Measurements from ENCODE around the gene CCNL2. TPM values are rescaled to one million over a fixed set of nuclear protein-coding genes. Genes with fewer than 3 reads are reported as not detected.

CCNL2 gene
- total and polyA plus RNA-seq, 2 of the 13 experiments (the other 11 are each of a cell fraction or from before 2014, with no cell fraction given), result 105 to 340 TPM

DNA sequence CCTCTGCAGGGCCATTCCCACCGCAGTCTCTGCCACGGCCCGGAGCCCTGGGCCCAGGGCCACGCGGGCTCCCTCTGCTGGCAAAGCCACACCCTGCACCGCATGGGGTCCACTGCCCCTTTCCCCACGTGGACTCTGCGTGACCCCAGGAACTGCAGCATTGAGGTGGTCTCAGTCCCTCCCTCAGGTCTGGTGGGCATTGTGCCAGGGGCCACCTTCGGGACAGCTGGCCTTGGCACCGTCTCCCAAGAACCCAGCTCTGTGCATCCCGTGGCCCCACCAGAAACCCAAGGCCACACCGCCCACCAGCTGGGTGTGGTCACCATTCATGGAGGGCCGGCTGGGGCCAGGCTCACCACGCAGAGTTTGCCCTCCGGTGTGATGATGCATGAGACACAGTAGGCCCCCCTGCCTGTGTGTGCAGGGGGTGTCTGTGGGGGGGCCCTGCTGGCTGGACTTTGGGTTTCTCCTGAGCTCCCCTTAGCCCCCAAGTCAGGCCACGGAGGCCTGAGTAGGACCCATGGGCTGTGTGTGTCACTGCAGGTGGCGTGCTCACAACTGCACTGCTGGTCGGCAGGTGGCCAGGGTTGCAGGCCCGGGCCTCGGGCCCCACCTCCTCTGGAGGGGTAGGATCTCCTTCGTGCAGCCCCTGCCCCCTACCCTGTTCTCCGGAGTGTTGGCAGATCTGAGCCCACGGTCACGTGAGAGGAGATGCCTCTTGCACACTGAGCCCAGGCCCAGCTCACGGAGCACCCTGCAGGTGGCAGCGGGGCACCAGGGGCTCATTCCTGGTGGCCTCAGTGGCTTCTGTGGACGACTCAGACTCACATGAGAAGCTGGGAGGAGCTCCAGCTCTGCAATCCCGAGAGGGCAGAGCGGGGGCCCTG is 42.1 kb upstream of the CCNL2 start (continued):
- TF ChIP-seq BCL6 (CRISPR knock-in tag; IDR thresholded peaks at IDR 0.05) (peak; percentile 59), BCLAF1 (IDR thresholded peaks at IDR 0.05) (no peak), NR0B2 (CRISPR knock-in tag; IDR thresholded peaks at IDR 0.05) (no peak), ZNF816 (CRISPR knock-in tag; IDR thresholded peaks at IDR 0.05; ENCODE audit: borderline replicate concordance) (no peak), THAP11 (CRISPR knock-in tag; IDR thresholded peaks at IDR 0.05) (peak; percentile 60; the same call in 1 of the 2 replicates), ZNF558 (CRISPR knock-in tag; IDR thresholded peaks at IDR 0.05; ENCODE audit: borderline replicate concordance) (peak; percentile 32; the same call in 1 of the 2 replicates), ZNF251 (CRISPR knock-in tag; IDR thresholded peaks at IDR 0.05) (0 out of 2 replicates have a peak, but pooled peaks have one; percentile 75), ZEB1 (IDR thresholded peaks at IDR 0.05; ENCODE audit: insufficient replicate concordance, low read depth) (no peak), MXD4 (CRISPR knock-in tag; IDR thresholded peaks at IDR 0.05) (peak; percentile 32; the same call in 1 of the 2 replicates), ZNF709 (CRISPR knock-in tag; IDR thresholded peaks at IDR 0.05) (0 out of 2 replicates have a peak, but pooled peaks have one; percentile 22), GATAD2A (CRISPR knock-in tag; IDR thresholded peaks at IDR 0.05) (peak; percentile 81), CSRNP2 (CRISPR knock-in tag; conservative IDR thresholded peaks at IDR 0.05; ENCODE audit: low read depth) (no peak), CREBL2 (CRISPR knock-in tag; IDR thresholded peaks at IDR 0.05; ENCODE audit: borderline replicate concordance) (no peak), MED8 (CRISPR knock-in tag; IDR thresholded peaks at IDR 0.05; ENCODE audit: insufficient replicate concordance) (no peak), FLYWCH1 (CRISPR knock-in tag; IDR thresholded peaks at IDR 0.05) (no peak), SP140L (CRISPR knock-in tag; IDR thresholded peaks at IDR 0.05; ENCODE audit: borderline replicate concordance) (no peak), PRPF4 (IDR thresholded peaks at IDR 0.05; ENCODE audit: low read depth, low read length, poor library complexity, severe bottlenecking) (no peak), KDM6A (CRISPR knock-in tag; IDR thresholded peaks at IDR 0.05; ENCODE audit: low read depth) (no peak), ZNF367 (CRISPR knock-in tag; IDR thresholded peaks at IDR 0.05; ENCODE audit: borderline replicate concordance) (no peak; the same call in 1 of the 2 replicates)
- TF ChIP-seq, protein P1, sequence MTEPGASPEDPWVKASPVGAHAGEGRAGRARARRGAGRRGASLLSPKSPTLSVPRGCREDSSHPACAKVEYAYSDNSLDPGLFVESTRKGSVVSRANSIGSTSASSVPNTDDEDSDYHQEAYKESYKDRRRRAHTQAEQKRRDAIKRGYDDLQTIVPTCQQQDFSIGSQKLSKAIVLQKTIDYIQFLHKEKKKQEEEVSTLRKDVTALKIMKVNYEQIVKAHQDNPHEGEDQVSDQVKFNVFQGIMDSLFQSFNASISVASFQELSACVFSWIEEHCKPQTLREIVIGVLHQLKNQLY (CRISPR knock-in tag; IDR thresholded peaks at IDR 0.05), result peak; percentile 97
- TF ChIP-seq, protein P2, sequence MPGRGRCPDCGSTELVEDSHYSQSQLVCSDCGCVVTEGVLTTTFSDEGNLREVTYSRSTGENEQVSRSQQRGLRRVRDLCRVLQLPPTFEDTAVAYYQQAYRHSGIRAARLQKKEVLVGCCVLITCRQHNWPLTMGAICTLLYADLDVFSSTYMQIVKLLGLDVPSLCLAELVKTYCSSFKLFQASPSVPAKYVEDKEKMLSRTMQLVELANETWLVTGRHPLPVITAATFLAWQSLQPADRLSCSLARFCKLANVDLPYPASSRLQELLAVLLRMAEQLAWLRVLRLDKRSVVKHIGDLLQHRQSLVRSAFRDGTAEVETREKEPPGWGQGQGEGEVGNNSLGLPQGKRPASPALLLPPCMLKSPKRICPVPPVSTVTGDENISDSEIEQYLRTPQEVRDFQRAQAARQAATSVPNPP (CRISPR knock-in tag; IDR thresholded peaks at IDR 0.05), result no peak
